ENCODE measurements around the gene DYTN. TPM values are rescaled to one million over a fixed set of nuclear protein-coding genes. Genes with fewer than 3 reads are reported as not detected.
"Not testable (repeated sequence)": the region's sequence is repeated elsewhere in the genome, so short reads cannot be mapped to it uniquely, and the experiment has no call there.

Gene DYTN
- total and polyA plus RNA-seq, 5 experiments from 2014 or later = not detected

DNA sequence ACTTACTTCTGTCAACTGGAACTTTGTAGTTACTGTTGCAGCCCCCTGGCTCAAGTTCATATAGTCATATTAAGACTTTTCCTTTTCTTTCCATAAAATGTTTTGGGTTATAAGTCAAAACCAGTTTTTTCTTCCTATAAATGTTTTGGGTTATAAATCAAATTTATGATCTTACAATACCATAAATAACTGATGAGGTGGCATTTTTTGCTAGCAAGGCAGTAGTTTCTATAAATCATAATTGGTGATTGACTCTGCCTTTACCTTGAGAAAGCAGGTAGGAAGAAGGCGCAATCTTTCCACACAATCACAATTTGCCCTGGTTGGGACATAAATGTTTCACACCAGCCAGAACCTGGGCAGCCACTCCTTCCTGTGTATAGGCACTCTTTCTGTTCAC, 5.1 kb upstream of the DYTN start:
- Mint-ChIP-seq H3K27ac (no peak overlapping the region), H3K9me3 (peaks cover 0 to 9% (median 3%) of the 10 kb centered on the region in 9 donors), H3K27me3 (peaks cover 16 to 62% (median 20%) of the 10 kb centered on the region in 5 donors), H3K4me1 (no peaks in the 10 kb centered on the region), H3K36me3 (peaks cover 0 to 8% (median 0%) of the 10 kb centered on the region in 3 donors), H3K4me3 (no peak overlapping the region)
- ATAC-seq (no peak), DNase-seq (no peak)
- POLR2A ChIA-PET = no interaction called here

GRCh38 chr2:206721256-206721920, 3.2 kb upstream of the DYTN start:
- no peak for DNase-seq
- peaks cover 0 to 9% (median 3%) of the 10 kb centered on the region in 9 donors for H3K9me3 Mint-ChIP-seq

GRCh38 chr2:206716623-206717022, 1.6 kb downstream of the DYTN start:
- POLR2A ChIA-PET = no interaction called here
- Mint-ChIP-seq H3K4me1 (peaks cover 0 to 2% (median 0%) of the 10 kb centered on the region in 4 donors), H3K4me3 (no peak overlapping the region), H3K27me3 (peaks cover 7 to 41% (median 12%) of the 10 kb centered on the region in 5 donors), H3K9me3 (peaks cover 0 to 3% (median 0%) of the 10 kb centered on the region in 9 donors), H3K36me3 (peaks cover 0 to 4% (median 0%) of the 10 kb centered on the region in 3 donors), H3K27ac (no peak overlapping the region)
- ATAC-seq = no peak
- no peak for DNase-seq

More at GRCh38 chr2:206721256-206721920, 3.2 kb upstream of the DYTN start:
- Mint-ChIP-seq H3K27me3 (peaks cover 11 to 53% (median 15%) of the 10 kb centered on the region in 5 donors), H3K36me3 (peaks cover 0 to 8% (median 0%) of the 10 kb centered on the region in 3 donors), H3K27ac (no peak overlapping the region), H3K4me3 (no peak overlapping the region), H3K4me1 (no peaks in the 10 kb centered on the region)
- no peak for ATAC-seq
- POLR2A ChIA-PET = no interaction called here

- POLR2A ChIA-PET = not testable (repeated sequence)
Observed at GRCh38 chr2:206715183-206715582, 3.0 kb downstream of the DYTN start.

GRCh38 chr2:206713746-206714145, 4.5 kb downstream of the DYTN start:
- no peak for ATAC-seq
- H3K9me3 Mint-ChIP-seq = no peaks in the 10 kb centered on the region
- POLR2A ChIA-PET = no interaction called here

More at GRCh38 chr2:206715183-206715582, 3.0 kb downstream of the DYTN start:
- not testable (repeated sequence) for H3K27ac Mint-ChIP-seq, H3K36me3 Mint-ChIP-seq, DNase-seq, H3K4me3 Mint-ChIP-seq, H3K9me3 Mint-ChIP-seq, H3K4me1 Mint-ChIP-seq, ATAC-seq
- H3K27me3 Mint-ChIP-seq = peaks cover 7 to 35% (median 12%) of the 10 kb centered on the region in 5 donors

GRCh38 chr2:206708286-206708685, 9.9 kb downstream of the DYTN start:
- Mint-ChIP-seq H3K27ac (no peak overlapping the region), H3K4me1 (no peaks in the 10 kb centered on the region), H3K36me3 (no peaks in the 10 kb centered on the region), H3K9me3 (no peaks in the 10 kb centered on the region), H3K4me3 (no peak overlapping the region), H3K27me3 (peaks cover 0 to 2% (median 0%) of the 10 kb centered on the region in 5 donors)
- ATAC-seq = no peak
- POLR2A ChIA-PET = no interaction called here
- DNase-seq = no peak

More at GRCh38 chr2:206713746-206714145, 4.5 kb downstream of the DYTN start:
- Mint-ChIP-seq H3K36me3 (no peaks in the 10 kb centered on the region), H3K4me3 (no peak overlapping the region), H3K27ac (no peak overlapping the region), H3K4me1 (peaks cover 0 to 2% (median 0%) of the 10 kb centered on the region in 4 donors), H3K27me3 (peaks cover 7 to 23% (median 12%) of the 10 kb centered on the region in 5 donors)
- no peak for DNase-seq

DNA sequence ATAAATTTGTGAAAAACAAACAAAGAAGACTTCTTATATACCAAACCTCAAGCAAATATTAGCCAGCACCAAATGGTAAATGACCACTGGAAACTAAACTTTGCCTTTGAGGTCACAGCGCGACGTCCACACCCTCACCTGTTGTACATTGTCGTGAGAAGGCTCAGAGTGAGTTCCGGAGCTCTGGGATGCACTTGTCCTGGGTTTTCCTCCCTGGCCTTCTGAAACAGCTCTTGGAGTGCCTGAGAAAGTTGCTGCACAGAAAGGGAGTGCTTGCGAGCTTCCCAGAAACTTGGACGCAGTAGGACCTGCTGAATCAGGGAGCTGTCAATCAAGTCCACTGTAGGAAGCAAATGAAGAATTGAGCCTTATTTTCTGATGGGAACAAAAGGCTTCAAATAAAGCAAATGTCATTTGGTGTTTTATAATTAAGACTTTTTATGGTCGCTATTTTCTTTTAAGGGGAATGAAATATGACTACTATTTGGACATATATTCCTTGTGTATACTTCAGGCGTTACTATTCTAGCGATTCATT, 11.0 kb downstream of the DYTN start:
- H3K4me3 Mint-ChIP-seq = no peak overlapping the region
- no peaks in the 10 kb centered on the region for H3K9me3 Mint-ChIP-seq
- H3K36me3 Mint-ChIP-seq = no peaks in the 10 kb centered on the region
- POLR2A ChIA-PET = no interaction called here
- DNase-seq (no peak), ATAC-seq (no peak)
- H3K27ac Mint-ChIP-seq = no peak overlapping the region
- peaks cover under 1 to 7% (median 2%) of the 10 kb centered on the region in 5 donors for H3K27me3 Mint-ChIP-seq
- no peaks in the 10 kb centered on the region for H3K4me1 Mint-ChIP-seq

GRCh38 chr2:206701952-206702605, 16.1 kb downstream of the DYTN start:
- peaks cover 0 to 9% (median 4%) of the 10 kb centered on the region in 4 donors for H3K4me1 Mint-ChIP-seq
- H3K36me3 Mint-ChIP-seq = no peaks in the 10 kb centered on the region
- DNase-seq (no peak), ATAC-seq (no peak)
- peaks cover 6 to 22% (median 13%) of the 10 kb centered on the region in 5 donors for H3K27me3 Mint-ChIP-seq
- no peaks in the 10 kb centered on the region for H3K9me3 Mint-ChIP-seq
- no peak overlapping the region for H3K27ac Mint-ChIP-seq
- no peak overlapping the region for H3K4me3 Mint-ChIP-seq
- POLR2A ChIA-PET = no interaction called here

GRCh38 chr2:206700156-206700555, 18.0 kb downstream of the DYTN start:
- Mint-ChIP-seq H3K27ac (peak overlapping the region in 1 of 10 donors; percentile 33), H3K36me3 (no peaks in the 10 kb centered on the region), H3K4me3 (no peak overlapping the region), H3K27me3 (peaks cover 6 to 22% (median 13%) of the 10 kb centered on the region in 5 donors), H3K9me3 (no peaks in the 10 kb centered on the region), H3K4me1 (peaks cover 0 to 9% (median 4%) of the 10 kb centered on the region in 4 donors)
- DNase-seq (no peak), ATAC-seq (no peak)
- POLR2A ChIA-PET = no interaction called here

GRCh38 chr2:206698811-206699210, 19.4 kb downstream of the DYTN start:
- Mint-ChIP-seq H3K36me3 (no peaks in the 10 kb centered on the region), H3K9me3 (no peaks in the 10 kb centered on the region), H3K27me3 (peaks cover 6 to 22% (median 13%) of the 10 kb centered on the region in 5 donors), H3K27ac (no peak overlapping the region), H3K4me1 (peaks cover under 1 to 9% (median 4%) of the 10 kb centered on the region in 4 donors), H3K4me3 (no peak overlapping the region)
- no peak for ATAC-seq
- no peak for DNase-seq
- POLR2A ChIA-PET = no interaction called here

GRCh38 chr2:206696910-206697309, 21.3 kb downstream of the DYTN start:
- no peak for ATAC-seq
- H3K4me1 Mint-ChIP-seq = peaks cover 2 to 9% (median 4%) of the 10 kb centered on the region in 4 donors
- POLR2A ChIA-PET = no interaction called here

GRCh38 chr2:206693399-206694137, 24.6 kb downstream of the DYTN start:
- H3K27me3 Mint-ChIP-seq = peaks cover 0 to 7% (median 0%) of the 10 kb centered on the region in 5 donors
- no peaks in the 10 kb centered on the region for H3K36me3 Mint-ChIP-seq
- H3K27ac Mint-ChIP-seq = no peak overlapping the region
- no peak overlapping the region for H3K4me3 Mint-ChIP-seq
- POLR2A ChIA-PET = no interaction called here
- ATAC-seq (peak in 1 of 2 donors; percentile 63), DNase-seq (peak in 9 of 10 donors; percentile 0 to 67 (median 38))
- no peaks in the 10 kb centered on the region for H3K9me3 Mint-ChIP-seq
- peaks cover 0 to 4% (median 3%) of the 10 kb centered on the region in 4 donors for H3K4me1 Mint-ChIP-seq

More at GRCh38 chr2:206696910-206697309, 21.3 kb downstream of the DYTN start:
- Mint-ChIP-seq H3K27me3 (peaks cover 3 to 15% (median 9%) of the 10 kb centered on the region in 5 donors), H3K27ac (no peak overlapping the region), H3K9me3 (no peaks in the 10 kb centered on the region), H3K4me3 (no peak overlapping the region), H3K36me3 (no peaks in the 10 kb centered on the region)
- DNase-seq = no peak
